DND-41 (cell line): ENCODE data around the gene PPFIA1.

ENCODE experiments used
- CTCF ChIP-seq: IDR thresholded peaks from 2 replicates; pipeline ENCODE4 v1.5.1; 2012; ENCODE audit warnings: borderline replicate concordance, low read length, moderate library complexity, mild to moderate bottlenecking; ENCODE audit not compliant: poor library complexity, severe bottlenecking; ENCODE audit errors: extremely low read depth
- EZH2 ChIP-seq: IDR thresholded peaks from 3 replicates; pipeline ENCODE4 v1.6.1; 2012; ENCODE audit warnings: borderline replicate concordance, low read depth, mild to moderate bottlenecking, moderate library complexity, low read length, inconsistent platforms; ENCODE audit not compliant: severe bottlenecking

DNA sequence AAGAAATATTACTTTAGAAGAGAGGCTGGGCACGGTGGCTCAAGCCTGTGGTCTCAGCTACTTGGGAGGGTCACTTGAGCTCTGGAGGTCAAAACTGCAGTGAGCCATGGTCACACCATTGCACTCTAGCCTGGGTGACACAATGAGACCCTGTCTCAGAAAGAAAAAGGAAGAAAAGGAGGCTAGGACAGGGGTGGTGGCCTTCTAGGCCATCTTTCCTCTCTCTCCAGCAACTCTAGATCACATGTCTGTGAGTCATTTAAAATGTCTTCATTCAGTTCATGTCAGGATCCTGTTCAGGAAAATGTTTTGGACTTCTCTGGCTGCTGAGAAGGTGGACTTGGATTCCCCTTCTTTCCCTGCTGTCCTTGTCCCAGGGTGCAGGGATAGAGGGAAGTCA lies 53.3 kb downstream of the PPFIA1 start:
- TF ChIP-seq CTCF: no peak
- TF ChIP-seq EZH2: no peak
